Pancreas (tissue), 10 donors: ENCODE data around the gene ELANE. TPM values are rescaled to one million over a fixed set of nuclear protein-coding genes. Genes with fewer than 3 reads are reported as not detected.
"Not testable (repeated sequence)": the region's sequence is repeated elsewhere in the genome, so short reads cannot be mapped to it uniquely, and the experiment has no call there.

Source experiments
- ATAC-seq, 4 donors: fragments of 200-7000 bp; cut with Tn5 transposase; one replicate each; pipeline versions ENCODE4 v1.8.0 to v1.9.1; 2020; ENCODE audit warnings: mild to moderate bottlenecking in 4 of 4, moderate library complexity in 4 of 4
- DNase-seq, 6 donors: peaks; one replicate each; pipeline ENCODE4 v3.0.0-alpha.2; 2020
- FAIRE-seq: peaks from 2 replicates; lab custom pipeline; 2012; peaks lifted over from hg19 to GRCh38; lab: Jason Lieb, UNC
- H3K27ac ChIP-seq, 4 donors: fragments of 200-600 bp; sonication (generic); 1 replicate in 3 of 4; 2 replicates in 1 of 4; pipeline versions ENCODE4 v1.5.0 to v1.8.0; 2020
- H3K27me3 ChIP-seq, 4 donors: fragments of 200-600 bp; one replicate each; pipeline ENCODE4 v1.8.0; 2021
- H3K36me3 ChIP-seq, 3 donors: fragments of 200-600 bp; sonication (generic) in 1 of 3; one replicate each; pipeline versions ENCODE4 v1.5.0 to v1.8.0; 2020 to 2021
- H3K4me1 ChIP-seq, 3 donors: fragments of 200-600 bp; one replicate each; pipeline ENCODE4 v1.8.0; 2021
- H3K4me3 ChIP-seq, 4 donors: fragments of 200-600 bp; sonication (generic) in 2 of 4; one replicate each; pipeline versions ENCODE4 v1.5.0 to v1.8.0; 2020 to 2021
- H3K9me3 ChIP-seq, 4 donors: fragments of 200-600 bp; one replicate each; pipeline ENCODE4 v1.8.0; 2021
- whole genome bisulfite sequencing, 2 donors: extraction: QIAGEN DNeasy Blood & Tissue Kit; methylation state at CpG; one replicate each; pipeline ENCODE4 v1.1.7; 2013; 5-methylcytosine and 5-hydroxymethylcytosine counted together
- intact Hi-C, 3 donors: fragments of 100-400 bp; cut with DNase I; formaldehyde crosslinking; loops; one replicate each; pipeline versions ENCODE4 v1.11.1 to v1.14.2; 2022
- polyA plus RNA-seq, 2 donors: library from polyadenylated mRNA; stranded (reverse); fragments of 200-250 nt; gene quantifications; one replicate each; pipeline ENCODE4 v1.2.3, GENCODE V29; 2013
- total RNA-seq, 6 donors: library from RNA; stranded (reverse); fragmentation: NEBNext Ultra II Directional in 4 of 6; extraction: Animal tissue kit (Norgen Biotek cat#: 25700) in 4 of 6; gene quantifications; one replicate each; pipeline versions ENCODE4 v1.2.1 to v1.2.4, GENCODE V29; 2021 to 2023
- TF ChIP-seq, protein P1 (sequence below), 4 donors: fragments of 200-600 bp; sonication (generic) in 3 of 4; IDR thresholded peaks; one replicate each; pipeline versions ENCODE4 v1.5.0 to v1.8.0; 2021; ENCODE audit warnings: antibody characterized with exemption in 4 of 4
- donor health status: healthy with polysubstance abuse.
- donor health status: DM: no; HTN: no; CAD: no; lungs with moderate emphysema.
- donor health status: DM: no; HTN: no; CAD: no.
- donor health status: control.
- donor health status: control.
- donor health status: Bipolar disorder and iron deficiency.
- donor health status: DM: yes; HTN: yes; CAD: no.
- donor health status: DM: no; HTN: no; CAD: no.
- donor health status: DM: no; HTN: no; CAD: no.
- donor health status: DM: yes; HTN: yes; CAD: no.

The ELANE gene
- total and polyA plus RNA-seq, 8 donors: 0.16 to 0.57 (median 0.27) TPM; not detected in 4

GRCh38 chr19:814152-815078 lies 37.7 kb upstream of the ELANE start:
- TF ChIP-seq, protein P1, sequence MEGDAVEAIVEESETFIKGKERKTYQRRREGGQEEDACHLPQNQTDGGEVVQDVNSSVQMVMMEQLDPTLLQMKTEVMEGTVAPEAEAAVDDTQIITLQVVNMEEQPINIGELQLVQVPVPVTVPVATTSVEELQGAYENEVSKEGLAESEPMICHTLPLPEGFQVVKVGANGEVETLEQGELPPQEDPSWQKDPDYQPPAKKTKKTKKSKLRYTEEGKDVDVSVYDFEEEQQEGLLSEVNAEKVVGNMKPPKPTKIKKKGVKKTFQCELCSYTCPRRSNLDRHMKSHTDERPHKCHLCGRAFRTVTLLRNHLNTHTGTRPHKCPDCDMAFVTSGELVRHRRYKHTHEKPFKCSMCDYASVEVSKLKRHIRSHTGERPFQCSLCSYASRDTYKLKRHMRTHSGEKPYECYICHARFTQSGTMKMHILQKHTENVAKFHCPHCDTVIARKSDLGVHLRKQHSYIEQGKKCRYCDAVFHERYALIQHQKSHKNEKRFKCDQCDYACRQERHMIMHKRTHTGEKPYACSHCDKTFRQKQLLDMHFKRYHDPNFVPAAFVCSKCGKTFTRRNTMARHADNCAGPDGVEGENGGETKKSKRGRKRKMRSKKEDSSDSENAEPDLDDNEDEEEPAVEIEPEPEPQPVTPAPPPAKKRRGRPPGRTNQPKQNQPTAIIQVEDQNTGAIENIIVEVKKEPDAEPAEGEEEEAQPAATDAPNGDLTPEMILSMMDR (IDR thresholded peaks at IDR 0.05): no peak
- Histone ChIP-seq H3K27ac (no peak overlapping the region), H3K4me1 (no peaks in the 10 kb centered on the region), H3K4me3 (no peak overlapping the region), H3K27me3 (no peaks in the 10 kb centered on the region), H3K9me3 (no peaks in the 10 kb centered on the region), H3K36me3 (peaks cover 16 to 31% (median 21%) of the 10 kb centered on the region in 3 donors)
- intact Hi-C loops: no loop called here
- ATAC-seq (peak in 2 of 4 donors; percentile 6 to 14), DNase-seq (peak in 2 of 6 donors; percentile 29 to 40), FAIRE-seq (no peak)
- WGBS, 2 donors: 89 to 94% methylated on average over 49 of the region's 49 CpGs

DNA sequence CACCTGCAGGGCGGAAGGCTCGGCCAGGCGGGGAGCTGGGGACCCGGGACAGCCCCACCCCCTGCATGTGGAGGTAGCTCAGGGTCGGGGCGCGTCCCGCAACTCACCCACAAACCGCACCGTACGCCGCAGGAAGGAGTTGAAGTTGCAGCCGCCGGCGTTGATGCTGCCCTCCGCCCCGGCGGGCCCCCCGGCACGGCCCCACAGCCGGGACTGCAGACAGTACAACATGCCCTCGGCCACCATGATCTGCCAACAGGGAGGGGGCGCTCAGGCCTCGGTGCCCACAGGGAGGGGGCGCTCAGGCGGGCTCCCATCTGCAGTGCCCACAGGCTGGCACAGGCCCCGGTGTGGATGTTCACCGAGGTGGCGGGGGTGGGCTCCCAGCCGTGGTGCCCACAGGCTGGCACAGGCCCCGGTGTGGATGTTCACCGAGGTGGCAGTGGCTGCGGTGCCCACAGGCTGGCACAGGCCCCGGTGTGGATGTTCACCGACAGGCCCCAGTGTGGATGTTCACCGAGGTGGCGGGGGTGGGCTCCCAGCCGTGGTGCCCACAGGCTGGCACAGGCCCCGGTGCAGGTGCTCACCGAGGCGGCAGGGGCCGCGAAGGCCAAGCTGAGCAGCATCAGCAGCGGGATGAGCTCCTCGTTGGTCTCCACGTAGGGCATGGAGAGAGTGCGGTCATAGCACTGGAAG lies 36.9 kb upstream of the ELANE start:
- intact Hi-C loops: no loop called here
- H3K4me1 ChIP-seq: no peaks in the 10 kb centered on the region
- DNase-seq (peak in 1 of 6 donors; percentile 46), FAIRE-seq (no peak), ATAC-seq (peak in 2 of 4 donors; percentile 5)
- H3K27me3 ChIP-seq: no peaks in the 10 kb centered on the region
- no peaks in the 10 kb centered on the region for H3K9me3 ChIP-seq
- TF ChIP-seq, protein P1 (IDR thresholded peaks at IDR 0.05): no peak
- no peak overlapping the region for H3K4me3 ChIP-seq
- peaks cover 10 to 23% (median 13%) of the 10 kb centered on the region in 3 donors for H3K36me3 ChIP-seq
- H3K27ac ChIP-seq: no peak overlapping the region
- WGBS, 2 donors: 93 to 94% methylated on average over 43 to 47 of the region's 47 CpGs

DNA sequence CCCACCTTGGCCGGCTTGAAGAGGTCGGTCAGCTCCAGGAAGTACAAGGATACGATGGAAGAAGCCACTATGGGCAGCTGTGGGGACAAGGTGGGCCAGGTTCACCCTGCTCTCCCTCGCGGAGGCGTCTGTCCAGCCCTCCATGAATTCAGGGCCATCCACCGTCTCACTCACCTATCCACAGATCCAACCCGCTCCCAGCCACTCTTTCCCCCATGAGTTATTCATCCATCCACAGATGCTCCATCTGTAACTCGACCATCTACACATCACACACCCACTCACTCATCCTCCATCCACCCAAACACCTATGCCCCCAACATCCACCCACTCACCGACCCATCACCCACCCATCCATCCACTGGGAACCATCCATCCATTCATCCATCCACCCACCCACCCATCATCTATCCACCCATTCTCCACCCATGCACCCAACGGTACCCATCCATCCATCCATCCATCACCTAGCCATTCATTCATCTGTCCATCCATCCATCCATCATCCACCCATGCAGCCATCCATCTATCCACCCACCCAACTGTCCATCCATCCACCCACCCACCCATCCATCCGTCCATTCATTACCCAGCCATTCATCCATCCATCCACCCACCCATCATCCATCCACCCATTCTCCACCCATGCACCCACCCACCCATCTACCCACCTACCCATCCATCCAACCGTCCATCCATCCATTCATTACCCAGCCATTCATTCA lies 36.2 kb upstream of the ELANE start:
- WGBS, 2 donors: 94 to 95% methylated on average over 12 to 13 of the region's 13 CpGs
- no peak overlapping the region for H3K4me3 ChIP-seq
- ATAC-seq (no peak), FAIRE-seq (no peak), DNase-seq (no peak)
- no peaks in the 10 kb centered on the region for H3K4me1 ChIP-seq
- H3K36me3 ChIP-seq: peaks cover 4 to 16% (median 6%) of the 10 kb centered on the region in 3 donors
- no peaks in the 10 kb centered on the region for H3K9me3 ChIP-seq
- no peaks in the 10 kb centered on the region for H3K27me3 ChIP-seq
- TF ChIP-seq, protein P1 (IDR thresholded peaks at IDR 0.05): no peak
- H3K27ac ChIP-seq: no peak overlapping the region
- intact Hi-C loops: no loop called here

DNA sequence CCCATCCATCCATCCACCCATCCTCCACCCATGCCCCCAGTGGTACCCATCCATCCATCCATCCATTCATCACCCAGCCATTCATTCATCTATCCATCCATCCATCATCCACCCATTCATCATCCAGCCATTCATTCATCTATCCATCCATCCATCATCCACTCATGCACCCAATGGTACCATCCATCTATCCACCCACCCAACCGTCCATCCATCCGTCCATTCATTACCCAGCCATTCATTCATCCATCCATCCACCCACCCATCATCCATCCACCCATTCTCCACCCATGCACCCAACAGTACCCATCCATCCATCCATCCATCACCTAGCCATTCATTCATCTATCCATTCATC lies 35.6 kb upstream of the ELANE start:
- WGBS, 2 donors: 96 to 98% methylated on average over 2 of the region's 2 CpGs
- Histone ChIP-seq H3K4me1 (no peaks in the 10 kb centered on the region), H3K36me3 (peaks cover under 1 to 11% (median 4%) of the 10 kb centered on the region in 3 donors), H3K27ac (no peak overlapping the region), H3K9me3 (no peaks in the 10 kb centered on the region), H3K27me3 (no peaks in the 10 kb centered on the region), H3K4me3 (no peak overlapping the region)
- ATAC-seq (no peak), FAIRE-seq (no peak), DNase-seq (no peak)
- intact Hi-C loops: no loop called here
- TF ChIP-seq, protein P1 (IDR thresholded peaks at IDR 0.05): no peak

DNA sequence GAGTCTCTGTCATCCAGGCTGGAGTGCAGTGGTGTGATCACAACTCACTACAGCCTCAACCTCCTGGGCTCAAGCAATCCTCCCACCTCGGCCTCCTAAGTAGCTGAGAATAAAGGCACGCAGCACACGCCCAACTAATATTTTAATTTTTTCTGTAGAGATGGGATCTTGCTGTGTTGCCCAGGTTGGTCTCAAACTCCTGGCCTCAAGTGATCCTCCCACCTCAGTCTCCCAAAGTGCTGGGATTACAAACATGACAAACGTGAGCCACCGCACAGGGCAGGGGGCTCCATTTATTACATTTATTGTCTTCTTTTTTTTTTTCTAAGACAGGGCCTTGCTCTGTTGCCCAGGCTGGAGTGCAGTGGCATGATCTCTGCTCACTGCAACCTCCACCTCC lies 31.9 kb upstream of the ELANE start:
- not testable (repeated sequence) for FAIRE-seq, H3K9me3 ChIP-seq

More for the DNA sequence above, 31.9 kb upstream of the ELANE start:
- H3K27me3 ChIP-seq, intact Hi-C loops, H3K36me3 ChIP-seq, DNase-seq, H3K27ac ChIP-seq, H3K4me3 ChIP-seq, H3K4me1 ChIP-seq, ATAC-seq: not testable (repeated sequence)
- 89 to 98% methylated on average over 5 of the region's 5 CpGs for WGBS, 2 donors
